NCI-H82 treated with DMSO at 0.1 percent for 48 hours (cell line): ENCODE measurements around the gene ATG101.

Source experiments
- DNase-seq: peaks from one replicate; lab custom pipeline; 2025; ENCODE audit not compliant: unreplicated experiment; lab: John Stamatoyannopoulos, UW

Gene ATG101

DNA sequence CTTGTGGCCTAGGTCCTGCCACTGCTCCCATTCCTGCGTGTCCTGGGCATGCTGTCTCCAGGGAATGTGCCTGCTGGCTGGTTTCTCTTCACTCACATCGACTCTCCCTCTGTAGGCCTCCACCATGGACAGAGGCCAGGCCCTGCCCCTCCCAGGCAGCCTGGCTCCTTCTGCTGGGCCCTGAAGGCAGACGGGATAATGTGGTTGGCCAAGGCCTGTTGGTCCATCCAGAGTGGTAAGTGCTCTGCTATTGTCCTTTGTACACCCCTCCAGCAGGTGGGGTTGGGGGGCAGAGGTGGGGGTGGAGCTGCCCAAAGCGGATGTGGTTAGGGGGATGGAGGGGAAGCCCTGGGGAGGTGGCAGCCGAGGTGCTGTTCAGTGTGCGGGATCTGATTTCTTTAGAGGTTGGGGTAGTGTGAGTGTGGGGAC lies 28.1 kb upstream of the ATG101 start:
- DNase-seq, result no peak

DNA sequence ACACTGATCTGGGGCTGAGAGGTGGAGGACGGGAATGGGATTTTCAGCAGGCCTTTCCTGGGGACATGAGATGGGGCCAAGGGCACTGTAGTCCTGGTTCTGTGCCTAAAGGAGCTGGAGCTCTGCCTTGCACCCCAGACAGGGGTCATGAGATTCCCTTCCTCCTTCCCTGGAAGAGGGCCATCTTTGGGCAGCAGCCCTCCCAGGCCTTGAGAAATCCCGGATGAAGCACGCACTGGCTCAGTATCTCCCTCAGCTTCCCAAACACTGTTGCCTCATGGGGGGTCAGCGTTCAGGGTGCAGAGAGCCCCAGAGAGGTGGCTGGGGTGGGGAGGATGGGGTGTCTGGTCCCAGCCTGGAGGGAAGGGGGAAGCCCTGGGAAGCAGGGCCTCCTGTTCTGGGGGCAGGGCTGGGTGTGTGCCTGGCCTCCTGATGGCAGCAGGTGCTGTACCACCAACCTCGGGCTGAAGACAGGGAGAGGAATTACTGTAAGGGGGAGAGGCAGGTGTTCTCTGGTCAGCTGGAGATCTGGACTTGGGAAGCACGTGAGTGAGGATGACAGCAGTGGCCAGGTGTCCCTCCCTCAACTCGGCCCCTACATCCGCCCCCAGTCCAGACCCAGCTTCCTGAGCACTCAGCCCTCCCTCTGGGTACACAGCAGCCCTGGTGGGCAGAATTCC lies 26.9 kb upstream of the ATG101 start:
- DNase-seq, result no peak

- DNase-seq, result no peak
Observed at GRCh38 chr12:52043386-52044212, 26.2 kb upstream of the ATG101 start.

- no peak for DNase-seq
Observed at GRCh38 chr12:52044292-52044983, 25.3 kb upstream of the ATG101 start.

GRCh38 chr12:52045794-52046199 lies 24.0 kb upstream of the ATG101 start:
- DNase-seq, result no peak

DNA sequence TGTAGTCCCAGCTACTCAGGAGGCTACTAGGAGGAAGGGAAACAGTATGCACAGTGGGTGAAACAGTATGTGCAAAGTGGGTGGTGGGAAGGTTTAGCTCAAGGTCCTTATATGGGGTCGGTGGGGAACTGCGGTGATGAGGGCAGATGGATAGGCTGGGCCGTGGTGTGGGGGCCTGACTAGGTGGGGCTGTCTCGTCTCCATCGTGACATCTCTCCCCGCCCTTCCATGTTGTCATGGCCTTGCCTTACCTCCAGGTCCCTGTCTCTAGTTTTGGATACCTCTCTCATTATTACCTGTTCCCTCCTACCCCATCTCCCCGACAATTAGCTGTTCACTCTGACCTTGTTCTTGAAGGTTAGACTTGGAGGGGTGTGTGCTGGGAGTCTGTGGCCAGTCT lies 22.9 kb upstream of the ATG101 start:
- no peak for DNase-seq

DNA sequence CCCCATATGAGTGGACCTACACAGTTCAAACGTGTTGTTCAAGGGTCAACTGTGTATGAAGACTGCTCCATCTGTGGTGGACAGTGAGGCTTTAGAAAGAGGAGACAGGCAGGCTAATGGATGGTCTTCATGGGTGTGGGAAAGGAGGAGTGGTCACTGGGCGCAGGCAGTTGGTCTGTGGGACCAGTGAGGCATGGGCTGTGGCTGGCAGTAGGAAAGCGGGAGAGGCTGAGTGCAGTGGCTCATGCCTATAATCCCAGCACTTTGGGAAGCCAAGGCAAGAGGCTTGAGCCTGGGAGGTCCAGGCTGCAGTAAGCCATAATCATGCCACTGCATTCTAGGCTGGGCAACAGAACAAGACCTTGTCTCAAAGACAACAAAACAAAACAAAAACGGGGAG lies 20.5 kb upstream of the ATG101 start:
- no peak for DNase-seq

- no peak for DNase-seq
Observed at GRCh38 chr12:52049688-52050087, 20.1 kb upstream of the ATG101 start.

GRCh38 chr12:52050116-52050757 lies 19.5 kb upstream of the ATG101 start:
- DNase-seq, result no peak

DNA sequence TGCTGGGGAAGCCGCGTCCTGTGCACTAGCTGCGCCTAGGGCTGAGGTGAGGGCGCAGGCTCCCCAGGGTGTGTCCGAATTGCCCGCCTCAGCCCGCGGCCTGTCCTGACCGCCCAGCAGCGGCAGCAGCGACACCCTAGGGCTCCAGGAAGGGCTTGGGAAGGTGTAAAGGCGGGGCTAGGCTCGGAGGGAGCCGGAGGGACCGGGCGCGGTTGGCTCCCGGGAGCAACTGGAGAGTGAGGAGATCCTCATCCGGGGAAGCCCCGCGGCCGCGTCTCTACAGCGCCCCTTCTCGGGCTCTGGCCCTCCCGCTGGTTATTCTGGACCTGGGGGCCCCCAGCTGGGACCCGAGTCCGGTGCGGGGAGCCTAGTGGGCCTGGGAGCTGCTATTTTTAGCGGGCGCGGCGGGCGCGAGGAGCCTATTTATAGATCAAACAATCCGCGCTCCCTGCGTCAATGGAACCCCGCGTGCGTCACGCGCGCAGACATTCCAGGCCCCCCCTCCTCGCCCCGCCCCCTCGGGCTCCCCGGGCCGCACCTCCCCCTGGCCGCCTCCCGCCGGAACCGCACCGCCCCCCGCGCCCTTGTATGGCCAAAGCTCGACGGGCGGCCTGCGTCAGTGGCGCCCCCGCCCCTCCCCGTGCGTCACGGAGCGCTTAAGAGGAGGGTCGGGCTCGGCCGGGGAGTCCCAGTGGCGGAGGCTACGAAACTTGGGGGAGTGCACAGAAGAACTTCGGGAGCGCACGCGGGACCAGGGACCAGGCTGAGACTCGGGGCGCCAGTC lies 18.8 kb upstream of the ATG101 start, which contains the start of gene NR4A1:
Gene NR4A1 (plus strand): TSS at position 685 of the 784 bp plus-strand sequence. CDS start 2,887 bp downstream, outside the sequence.
- DNase-seq, result peak; percentile 71

DNA sequence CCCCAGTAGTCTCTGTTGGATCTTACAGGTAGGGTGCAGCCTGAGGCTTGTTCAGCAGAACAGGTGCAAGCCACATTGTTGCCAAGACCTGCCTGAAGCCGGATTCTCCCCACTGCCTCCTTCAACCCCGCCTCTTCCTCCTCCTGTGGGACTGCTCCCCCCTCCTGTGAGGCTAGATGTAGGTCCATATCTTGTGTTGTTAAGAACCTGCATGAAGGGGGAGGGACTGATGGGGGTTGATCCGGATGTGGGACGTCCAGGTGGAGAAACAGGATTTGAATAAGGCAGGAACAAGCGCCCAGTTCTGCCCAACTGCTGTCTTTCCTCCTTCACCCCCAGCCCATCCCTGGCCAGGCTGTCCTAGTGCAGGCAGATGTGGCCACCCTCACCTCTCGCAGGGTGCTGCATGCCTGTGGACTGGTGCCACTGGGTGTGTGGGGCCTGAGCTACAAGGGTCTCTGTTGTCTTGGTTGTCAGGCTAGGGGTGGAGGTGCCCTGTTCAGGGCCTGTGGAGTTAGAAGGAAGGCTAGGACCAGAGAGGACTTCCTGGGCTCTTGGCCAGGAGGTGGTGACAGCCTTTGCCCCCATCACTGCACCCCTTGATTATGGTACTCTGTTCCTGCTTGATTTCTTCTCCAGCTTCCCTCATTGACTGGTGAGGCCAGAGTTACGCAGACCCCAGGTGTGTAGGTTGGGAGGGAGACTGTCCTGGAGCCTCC lies 17.2 kb upstream of the ATG101 start:
- DNase-seq, result no peak

DNA sequence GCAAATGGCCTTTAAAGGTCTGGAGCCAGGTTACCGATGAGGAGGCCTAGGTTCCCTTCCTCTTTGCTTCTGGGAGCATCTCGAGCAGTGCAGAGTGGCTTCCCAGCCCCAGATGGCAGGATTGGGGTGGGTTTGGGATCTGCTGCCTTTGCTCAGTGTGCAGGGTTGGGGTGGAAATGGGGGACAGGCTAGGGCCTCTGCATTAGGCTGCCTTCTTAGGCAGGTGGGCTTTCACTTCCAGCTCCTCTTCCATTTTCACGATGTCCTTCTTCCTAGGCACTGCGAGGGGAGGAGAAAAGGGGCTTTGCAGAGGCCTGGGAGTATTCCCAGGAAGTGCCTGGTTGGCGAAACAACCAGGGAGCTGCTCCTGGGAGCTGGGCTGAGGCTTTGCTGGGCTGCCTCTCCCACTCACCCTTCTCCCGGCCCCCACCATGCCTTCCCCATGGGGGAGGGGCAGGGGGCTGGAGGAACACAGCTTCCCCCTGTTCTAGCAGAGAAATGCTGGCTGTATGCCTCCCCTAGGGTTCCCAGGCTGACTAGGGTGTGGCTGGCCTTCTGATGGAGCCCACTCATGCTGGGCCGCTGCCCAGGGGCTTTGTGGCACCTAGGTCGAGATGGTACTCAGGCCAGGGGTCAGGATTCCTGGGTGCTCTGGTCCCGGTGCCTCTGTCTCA lies 16.1 kb upstream of the ATG101 start:
- DNase-seq, result no peak

- DNase-seq, result no peak
Observed at GRCh38 chr12:52054231-52054832, 15.4 kb upstream of the ATG101 start.

- no peak for DNase-seq
Observed at GRCh38 chr12:52054833-52055730, 14.7 kb upstream of the ATG101 start.

- DNase-seq, result no peak
Observed at GRCh38 chr12:52055731-52056711, 13.8 kb upstream of the ATG101 start.

DNA sequence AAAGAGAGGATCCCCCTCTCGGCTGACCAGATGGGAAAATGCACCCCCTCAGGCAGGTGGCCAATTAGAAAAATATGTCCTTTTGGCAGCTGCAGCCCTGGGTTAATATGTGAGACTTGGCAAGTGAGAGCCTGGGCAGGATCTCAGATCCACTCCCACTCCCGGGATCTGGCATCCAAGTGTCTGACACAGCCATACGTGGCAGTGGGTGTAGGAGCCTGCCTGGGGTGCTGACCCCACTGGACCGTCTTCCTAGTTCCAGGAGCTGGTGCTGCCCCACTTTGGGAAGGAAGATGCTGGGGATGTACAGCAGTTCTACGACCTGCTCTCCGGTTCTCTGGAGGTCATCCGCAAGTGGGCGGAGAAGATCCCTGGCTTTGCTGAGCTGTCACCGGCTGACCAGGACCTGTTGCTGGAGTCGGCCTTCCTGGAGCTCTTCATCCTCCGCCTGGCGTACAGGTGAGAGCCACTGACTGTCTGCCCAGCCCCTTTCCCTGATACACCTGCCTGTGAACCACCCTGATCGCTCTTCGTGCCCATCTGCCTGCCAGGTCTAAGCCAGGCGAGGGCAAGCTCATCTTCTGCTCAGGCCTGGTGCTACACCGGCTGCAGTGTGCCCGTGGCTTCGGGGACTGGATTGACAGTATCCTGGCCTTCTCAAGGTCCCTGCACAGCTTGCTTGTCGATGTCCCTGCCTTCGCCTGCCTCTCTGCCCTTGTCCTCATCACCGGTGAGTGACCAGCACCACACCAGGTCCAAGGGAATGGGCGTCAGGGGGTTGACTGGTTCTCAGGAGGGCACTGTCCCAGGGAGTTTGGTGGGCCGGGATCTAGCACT lies 12.8 kb upstream of the ATG101 start:
- DNase-seq, result no peak
